Measurements from ENCODE around the gene GPC6.

GPC6 gene

DNA sequence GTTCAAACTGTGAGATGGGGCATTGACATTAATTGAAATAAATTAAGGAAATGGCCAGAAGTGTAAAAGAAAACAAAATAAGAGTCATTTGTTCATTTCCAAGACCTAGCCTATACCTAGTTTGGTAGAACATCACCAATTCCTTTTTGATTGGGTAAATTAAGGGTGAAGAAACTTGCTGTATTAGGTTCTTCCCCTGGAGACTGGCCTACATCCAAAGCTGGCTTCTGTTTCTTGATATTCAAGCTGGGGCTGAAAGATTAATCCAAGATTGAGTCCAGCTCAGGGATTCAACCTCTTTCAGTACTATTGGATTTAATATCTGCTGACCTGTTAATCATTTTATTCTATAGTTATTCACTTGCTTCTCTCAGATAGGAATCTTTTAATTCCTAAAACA lies 183.2 kb downstream of the GPC6 start (continued):
- TF ChIP-seq, protein P1, sequence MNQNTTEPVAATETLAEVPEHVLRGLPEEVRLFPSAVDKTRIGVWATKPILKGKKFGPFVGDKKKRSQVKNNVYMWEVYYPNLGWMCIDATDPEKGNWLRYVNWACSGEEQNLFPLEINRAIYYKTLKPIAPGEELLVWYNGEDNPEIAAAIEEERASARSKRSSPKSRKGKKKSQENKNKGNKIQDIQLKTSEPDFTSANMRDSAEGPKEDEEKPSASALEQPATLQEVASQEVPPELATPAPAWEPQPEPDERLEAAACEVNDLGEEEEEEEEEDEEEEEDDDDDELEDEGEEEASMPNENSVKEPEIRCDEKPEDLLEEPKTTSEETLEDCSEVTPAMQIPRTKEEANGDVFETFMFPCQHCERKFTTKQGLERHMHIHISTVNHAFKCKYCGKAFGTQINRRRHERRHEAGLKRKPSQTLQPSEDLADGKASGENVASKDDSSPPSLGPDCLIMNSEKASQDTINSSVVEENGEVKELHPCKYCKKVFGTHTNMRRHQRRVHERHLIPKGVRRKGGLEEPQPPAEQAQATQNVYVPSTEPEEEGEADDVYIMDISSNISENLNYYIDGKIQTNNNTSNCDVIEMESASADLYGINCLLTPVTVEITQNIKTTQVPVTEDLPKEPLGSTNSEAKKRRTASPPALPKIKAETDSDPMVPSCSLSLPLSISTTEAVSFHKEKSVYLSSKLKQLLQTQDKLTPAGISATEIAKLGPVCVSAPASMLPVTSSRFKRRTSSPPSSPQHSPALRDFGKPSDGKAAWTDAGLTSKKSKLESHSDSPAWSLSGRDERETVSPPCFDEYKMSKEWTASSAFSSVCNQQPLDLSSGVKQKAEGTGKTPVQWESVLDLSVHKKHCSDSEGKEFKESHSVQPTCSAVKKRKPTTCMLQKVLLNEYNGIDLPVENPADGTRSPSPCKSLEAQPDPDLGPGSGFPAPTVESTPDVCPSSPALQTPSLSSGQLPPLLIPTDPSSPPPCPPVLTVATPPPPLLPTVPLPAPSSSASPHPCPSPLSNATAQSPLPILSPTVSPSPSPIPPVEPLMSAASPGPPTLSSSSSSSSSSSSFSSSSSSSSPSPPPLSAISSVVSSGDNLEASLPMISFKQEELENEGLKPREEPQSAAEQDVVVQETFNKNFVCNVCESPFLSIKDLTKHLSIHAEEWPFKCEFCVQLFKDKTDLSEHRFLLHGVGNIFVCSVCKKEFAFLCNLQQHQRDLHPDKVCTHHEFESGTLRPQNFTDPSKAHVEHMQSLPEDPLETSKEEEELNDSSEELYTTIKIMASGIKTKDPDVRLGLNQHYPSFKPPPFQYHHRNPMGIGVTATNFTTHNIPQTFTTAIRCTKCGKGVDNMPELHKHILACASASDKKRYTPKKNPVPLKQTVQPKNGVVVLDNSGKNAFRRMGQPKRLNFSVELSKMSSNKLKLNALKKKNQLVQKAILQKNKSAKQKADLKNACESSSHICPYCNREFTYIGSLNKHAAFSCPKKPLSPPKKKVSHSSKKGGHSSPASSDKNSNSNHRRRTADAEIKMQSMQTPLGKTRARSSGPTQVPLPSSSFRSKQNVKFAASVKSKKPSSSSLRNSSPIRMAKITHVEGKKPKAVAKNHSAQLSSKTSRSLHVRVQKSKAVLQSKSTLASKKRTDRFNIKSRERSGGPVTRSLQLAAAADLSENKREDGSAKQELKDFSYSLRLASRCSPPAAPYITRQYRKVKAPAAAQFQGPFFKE (tag by site-specific recombination; IDR thresholded peaks at IDR 0.05; ENCODE audit: borderline replicate concordance), result no peak
- no peak for TF ChIP-seq ZNF791 (tag by site-specific recombination; IDR thresholded peaks at IDR 0.05)
- TF ChIP-seq, protein P2, sequence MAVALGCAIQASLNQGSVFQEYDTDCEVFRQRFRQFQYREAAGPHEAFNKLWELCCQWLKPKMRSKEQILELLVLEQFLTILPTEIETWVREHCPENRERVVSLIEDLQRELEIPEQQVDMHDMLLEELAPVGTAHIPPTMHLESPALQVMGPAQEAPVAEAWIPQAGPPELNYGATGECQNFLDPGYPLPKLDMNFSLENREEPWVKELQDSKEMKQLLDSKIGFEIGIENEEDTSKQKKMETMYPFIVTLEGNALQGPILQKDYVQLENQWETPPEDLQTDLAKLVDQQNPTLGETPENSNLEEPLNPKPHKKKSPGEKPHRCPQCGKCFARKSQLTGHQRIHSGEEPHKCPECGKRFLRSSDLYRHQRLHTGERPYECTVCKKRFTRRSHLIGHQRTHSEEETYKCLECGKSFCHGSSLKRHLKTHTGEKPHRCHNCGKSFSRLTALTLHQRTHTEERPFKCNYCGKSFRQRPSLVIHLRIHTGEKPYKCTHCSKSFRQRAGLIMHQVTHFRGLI (tag by site-specific recombination; IDR thresholded peaks at IDR 0.05), result no peak

DNA sequence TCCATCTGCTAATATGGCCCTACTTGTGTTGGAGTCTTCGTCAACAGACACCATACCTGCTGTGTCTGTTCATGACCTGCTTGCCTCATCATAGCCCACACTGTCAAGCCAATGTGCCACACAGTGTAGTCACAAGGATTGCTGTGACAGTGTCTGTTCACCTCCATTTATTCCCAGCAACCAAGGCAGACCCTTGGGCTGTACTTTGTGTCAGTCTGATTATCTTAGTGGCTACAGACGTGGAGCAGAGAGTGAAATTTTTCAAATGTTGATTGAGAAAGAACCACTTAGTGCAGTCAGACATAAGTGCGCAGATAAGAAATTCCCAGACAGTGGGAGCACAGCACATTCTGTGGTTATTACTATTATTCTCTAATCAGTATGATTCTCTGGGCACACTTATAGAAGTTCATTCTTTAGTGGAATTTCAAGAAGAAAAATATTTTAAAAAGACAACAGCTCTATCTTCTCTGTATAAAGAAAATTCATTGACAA lies 184.6 kb downstream of the GPC6 start:
- Histone ChIP-seq H3K9me3 (ENCODE audit: control insufficient read depth, insufficient read depth, low read depth, low read length) (no peaks in the 10 kb centered on the region), H3K4me3 (ENCODE audit: low read depth, low read length) (no peak overlapping the region), H3K36me3 (ENCODE audit: control insufficient read depth in 2 of 2, insufficient read depth in 1 of 2, low read length in 2 of 2) (no peaks in the 10 kb centered on the region), H3K27ac (ENCODE audit: extremely low read depth, low read depth, low read length) (no peak overlapping the region), H3K4me1 (ENCODE audit: control insufficient read depth, insufficient read depth, low read length) (no peaks in the 10 kb centered on the region)
- POLR2A ChIA-PET, result no interaction called here
- TF ChIP-seq ZNF571 (tag by site-specific recombination; IDR thresholded peaks at IDR 0.05) (no peak), ZNF830 (tag by site-specific recombination; IDR thresholded peaks at IDR 0.05; ENCODE audit: low read depth) (no peak), ZNF529 (tag by site-specific recombination; IDR thresholded peaks at IDR 0.05; ENCODE audit: insufficient replicate concordance) (no peak), ZNF785 (tag by site-specific recombination; IDR thresholded peaks at IDR 0.05) (no peak), ZNF19 (tag by site-specific recombination; IDR thresholded peaks at IDR 0.05; ENCODE audit: low read depth) (no peak), ZNF223 (tag by site-specific recombination; IDR thresholded peaks at IDR 0.05) (no peak), SP2 (tag by site-specific recombination; IDR thresholded peaks at IDR 0.05) (no peak), ZFHX2 (tag by site-specific recombination; conservative IDR thresholded peaks at IDR 0.05) (no peak), ZNF837 (tag by site-specific recombination; IDR thresholded peaks at IDR 0.05) (no peak), SP3 (tag by site-specific recombination; IDR thresholded peaks at IDR 0.05) (no peak), ZNF184 (tag by site-specific recombination; IDR thresholded peaks at IDR 0.05) (no peak), ZNF140 (tag by site-specific recombination; IDR thresholded peaks at IDR 0.05) (no peak)
- CTCF ChIA-PET, result no interaction called here

DNA sequence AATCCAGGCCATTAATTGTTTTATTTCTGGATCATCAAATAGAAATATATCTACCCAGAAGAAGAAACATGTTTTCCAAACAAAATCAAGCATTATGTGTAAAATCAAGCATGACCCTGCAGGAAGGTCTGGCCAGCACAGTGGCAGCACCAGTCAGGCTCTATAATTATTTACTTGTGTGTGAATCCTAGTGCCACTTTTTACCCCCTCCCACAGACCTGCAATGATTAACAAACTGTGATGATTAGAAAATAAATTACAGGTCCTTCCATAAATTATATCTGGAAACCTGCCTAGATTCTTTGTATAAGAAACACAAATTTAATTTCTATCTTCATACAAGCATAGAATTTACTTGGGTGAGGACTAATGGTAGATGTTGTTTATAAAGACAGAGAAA lies 186.1 kb downstream of the GPC6 start:
- Histone ChIP-seq H3K9me3 (ENCODE audit: control insufficient read depth, insufficient read depth, low read depth, low read length) (no peaks in the 10 kb centered on the region), H3K27ac (ENCODE audit: extremely low read depth, low read depth, low read length) (no peak overlapping the region), H3K4me1 (ENCODE audit: control insufficient read depth, insufficient read depth, low read length) (no peaks in the 10 kb centered on the region), H3K36me3 (ENCODE audit: control insufficient read depth in 2 of 2, insufficient read depth in 1 of 2, low read length in 2 of 2) (no peaks in the 10 kb centered on the region), H3K4me3 (ENCODE audit: low read depth, low read length) (no peak overlapping the region)
- POLR2A ChIA-PET, result no interaction called here
- CTCF ChIA-PET, result no interaction called here
- TF ChIP-seq, protein P3, sequence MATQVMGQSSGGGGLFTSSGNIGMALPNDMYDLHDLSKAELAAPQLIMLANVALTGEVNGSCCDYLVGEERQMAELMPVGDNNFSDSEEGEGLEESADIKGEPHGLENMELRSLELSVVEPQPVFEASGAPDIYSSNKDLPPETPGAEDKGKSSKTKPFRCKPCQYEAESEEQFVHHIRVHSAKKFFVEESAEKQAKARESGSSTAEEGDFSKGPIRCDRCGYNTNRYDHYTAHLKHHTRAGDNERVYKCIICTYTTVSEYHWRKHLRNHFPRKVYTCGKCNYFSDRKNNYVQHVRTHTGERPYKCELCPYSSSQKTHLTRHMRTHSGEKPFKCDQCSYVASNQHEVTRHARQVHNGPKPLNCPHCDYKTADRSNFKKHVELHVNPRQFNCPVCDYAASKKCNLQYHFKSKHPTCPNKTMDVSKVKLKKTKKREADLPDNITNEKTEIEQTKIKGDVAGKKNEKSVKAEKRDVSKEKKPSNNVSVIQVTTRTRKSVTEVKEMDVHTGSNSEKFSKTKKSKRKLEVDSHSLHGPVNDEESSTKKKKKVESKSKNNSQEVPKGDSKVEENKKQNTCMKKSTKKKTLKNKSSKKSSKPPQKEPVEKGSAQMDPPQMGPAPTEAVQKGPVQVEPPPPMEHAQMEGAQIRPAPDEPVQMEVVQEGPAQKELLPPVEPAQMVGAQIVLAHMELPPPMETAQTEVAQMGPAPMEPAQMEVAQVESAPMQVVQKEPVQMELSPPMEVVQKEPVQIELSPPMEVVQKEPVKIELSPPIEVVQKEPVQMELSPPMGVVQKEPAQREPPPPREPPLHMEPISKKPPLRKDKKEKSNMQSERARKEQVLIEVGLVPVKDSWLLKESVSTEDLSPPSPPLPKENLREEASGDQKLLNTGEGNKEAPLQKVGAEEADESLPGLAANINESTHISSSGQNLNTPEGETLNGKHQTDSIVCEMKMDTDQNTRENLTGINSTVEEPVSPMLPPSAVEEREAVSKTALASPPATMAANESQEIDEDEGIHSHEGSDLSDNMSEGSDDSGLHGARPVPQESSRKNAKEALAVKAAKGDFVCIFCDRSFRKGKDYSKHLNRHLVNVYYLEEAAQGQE (tag by site-specific recombination; IDR thresholded peaks at IDR 0.05), result no peak
- no peak for TF ChIP-seq ZNF10 (tag by site-specific recombination; IDR thresholded peaks at IDR 0.05)
- no peak for TF ChIP-seq ZSCAN30 (tag by site-specific recombination; IDR thresholded peaks at IDR 0.05)
- TF ChIP-seq ZNF138 (tag by site-specific recombination; IDR thresholded peaks at IDR 0.05; ENCODE audit: borderline replicate concordance), result no peak
- TF ChIP-seq ZNF529 (tag by site-specific recombination; IDR thresholded peaks at IDR 0.05; ENCODE audit: insufficient replicate concordance), result no peak
- TF ChIP-seq ZNF544 (tag by site-specific recombination; IDR thresholded peaks at IDR 0.05), result no peak
- TF ChIP-seq ZNF211 (tag by site-specific recombination; IDR thresholded peaks at IDR 0.05; ENCODE audit: low read depth), result no peak
- TF ChIP-seq ZNF132 (tag by site-specific recombination; IDR thresholded peaks at IDR 0.05; ENCODE audit: borderline replicate concordance), result no peak
- TF ChIP-seq ZNF239 (tag by site-specific recombination; IDR thresholded peaks at IDR 0.05), result no peak
- no peak for TF ChIP-seq ZBTB21 (tag by site-specific recombination; IDR thresholded peaks at IDR 0.05)
- TF ChIP-seq ZNF169 (tag by site-specific recombination; IDR thresholded peaks at IDR 0.05), result no peak
